Fibroblast of pulmonary artery (primary cell): ENCODE data around the gene SIK3.

Source experiments
- DNase-seq: peaks from one replicate; pipeline ENCODE4 v3.0.0-alpha.2; 2010; ENCODE audit warnings: low read depth
- H3K4me3 ChIP-seq: replicated peaks from 2 replicates; pipeline ENCODE4 v1.5.1; 2011; ENCODE audit warnings: low read depth, mild to moderate bottlenecking, control low read depth, low read length, moderate library complexity
- CTCF ChIP-seq: IDR thresholded peaks from 2 replicates; pipeline ENCODE4 v1.5.1; 2011; ENCODE audit warnings: mild to moderate bottlenecking, control low read depth, low read length, inconsistent platforms; ENCODE audit errors: missing control alignments

The SIK3 gene

DNA sequence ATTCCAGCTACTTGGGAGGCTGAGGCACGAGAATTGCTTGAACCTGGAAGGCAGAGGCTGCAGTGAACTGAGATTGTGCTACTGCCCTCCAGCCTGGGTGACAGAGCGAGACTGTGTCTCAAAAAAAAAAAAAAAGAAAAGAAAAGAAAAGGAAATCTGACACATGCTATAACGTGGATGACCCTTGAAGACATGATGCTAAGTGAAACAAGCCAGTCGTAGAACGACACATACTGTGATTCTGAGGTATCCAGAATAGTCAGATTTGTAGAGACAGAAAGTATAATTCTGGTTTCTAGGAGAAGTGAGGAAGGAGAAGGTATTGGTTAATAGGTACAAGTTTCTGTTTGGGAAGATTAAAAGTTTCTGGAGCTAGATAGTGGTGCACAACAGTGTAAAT is 299.9 kb downstream of the SIK3 start:
- no peak for DNase-seq
- TF ChIP-seq CTCF: no peak
- no peak overlapping the region for H3K4me3 ChIP-seq

- no peak overlapping the region for H3K4me3 ChIP-seq
- no peak for TF ChIP-seq CTCF
- DNase-seq: no peak
Measured at GRCh38 chr11:116797816-116798215, 300.4 kb downstream of the SIK3 start.

GRCh38 chr11:116796548-116796947 is 301.7 kb downstream of the SIK3 start:
- H3K4me3 ChIP-seq: no peak overlapping the region
- DNase-seq: no peak
- no peak for TF ChIP-seq CTCF

- H3K4me3 ChIP-seq: no peak overlapping the region
- DNase-seq: no peak
- no peak for TF ChIP-seq CTCF
Measured at GRCh38 chr11:116794851-116795250, 303.4 kb downstream of the SIK3 start.

DNA sequence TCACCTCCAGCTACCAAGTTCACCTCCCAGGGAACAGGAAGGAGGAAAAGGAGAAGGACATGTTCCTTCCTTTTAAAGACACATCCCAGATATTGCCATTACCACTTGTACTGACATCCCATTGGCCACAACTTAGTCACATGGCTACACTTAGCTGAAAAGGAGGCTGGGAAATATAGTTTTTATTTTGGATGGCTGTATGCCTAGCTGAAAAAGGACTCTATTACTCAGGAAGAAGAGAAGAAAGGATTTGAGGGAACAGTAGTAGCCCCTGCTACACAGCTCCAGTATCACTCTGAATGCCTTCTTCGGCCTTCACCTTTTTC is 304.5 kb downstream of the SIK3 start:
- DNase-seq: peak; percentile 43
- TF ChIP-seq CTCF: no peak

More for the DNA sequence above, 304.5 kb downstream of the SIK3 start:
- H3K4me3 ChIP-seq: no peak overlapping the region
